T1000 (cell line): ENCODE data around the gene ST6GALNAC4.
"Not testable (repeated sequence)": the region's sequence is repeated elsewhere in the genome, so short reads cannot be mapped to it uniquely, and the experiment has no call there.

Source experiments
- DNase-seq: peaks from one replicate; lab custom pipeline; 2025; ENCODE audit warnings: mixed read lengths; lab: John Stamatoyannopoulos, UW

Gene ST6GALNAC4

GRCh38 chr9:127870153-127870491, 46.7 kb downstream of the ST6GALNAC4 start:
- not testable (repeated sequence) for DNase-seq

- DNase-seq, result peak; percentile 71
Measured at GRCh38 chr9:127869310-127870152, 47.3 kb downstream of the ST6GALNAC4 start.

GRCh38 chr9:127868278-127868902, 48.5 kb downstream of the ST6GALNAC4 start:
- DNase-seq, result no peak

- DNase-seq, result no peak
Measured at GRCh38 chr9:127867356-127868277, 49.2 kb downstream of the ST6GALNAC4 start.

- no peak for DNase-seq
Measured at GRCh38 chr9:127866535-127866934, 50.3 kb downstream of the ST6GALNAC4 start.

- DNase-seq, result no peak
Measured at GRCh38 chr9:127865645-127866464, 51.0 kb downstream of the ST6GALNAC4 start.

GRCh38 chr9:127863191-127863621, 53.6 kb downstream of the ST6GALNAC4 start:
- no peak for DNase-seq

GRCh38 chr9:127862075-127863011, 54.5 kb downstream of the ST6GALNAC4 start:
- DNase-seq, result no peak

GRCh38 chr9:127860779-127861178, 56.1 kb downstream of the ST6GALNAC4 start:
- no peak for DNase-seq

- no peak for DNase-seq
Measured at GRCh38 chr9:127860260-127860659, 56.6 kb downstream of the ST6GALNAC4 start.

GRCh38 chr9:127858041-127858512, 58.8 kb downstream of the ST6GALNAC4 start:
- DNase-seq, result no peak
